HEK293T (cell line): ENCODE measurements around the gene APOA5.

Source experiments
- CTCF ChIA-PET: fragments of 350-600 bp; formaldehyde crosslinking; extraction: SDS; loops from one replicate; lab custom pipeline; 2021; ENCODE audit warnings: antibody characterized with exemption, inconsistent platforms; lab: Yijun Ruan, JAX
- POLR2A ChIA-PET: fragments of 350-600 bp; formaldehyde crosslinking; extraction: SDS; loops from one replicate; lab custom pipeline; 2020; ENCODE audit warnings: antibody characterized with exemption, inconsistent platforms; lab: Yijun Ruan, JAX
- DNase-seq: peaks from one replicate; pipeline ENCODE4 v3.0.0; 2012; ENCODE audit warnings: mixed read lengths; ENCODE audit errors: extremely low spot score
- ARNT ChIP-seq: fragments of 450-650 bp; IDR thresholded peaks from 2 replicates; pipeline ENCODE4 v1.6.1; 2017; ENCODE audit warnings: mild to moderate bottlenecking
- BHLHE40 ChIP-seq: fragments of 450-650 bp; IDR thresholded peaks from 2 replicates; pipeline ENCODE4 v1.6.1; 2016; ENCODE audit warnings: mild to moderate bottlenecking, moderate library complexity, borderline replicate concordance
- CTBP1 ChIP-seq: fragments of 450-650 bp; IDR thresholded peaks from 2 replicates; pipeline ENCODE4 v1.6.1; 2016; ENCODE audit warnings: borderline replicate concordance
- ELF4 ChIP-seq: fragments of 450-650 bp; IDR thresholded peaks from 2 replicates; pipeline ENCODE4 v1.6.1; 2017; ENCODE audit warnings: antibody characterized with exemption
- FOXA1 ChIP-seq: fragments of 450-650 bp; IDR thresholded peaks from 2 replicates; pipeline ENCODE4 v1.6.1; 2016; ENCODE audit warnings: mild to moderate bottlenecking
- FOXK2 ChIP-seq: fragments of 450-650 bp; IDR thresholded peaks from 2 replicates; pipeline ENCODE4 v1.6.1; 2016; ENCODE audit warnings: mild to moderate bottlenecking
- FOXM1 ChIP-seq: fragments of 450-650 bp; IDR thresholded peaks from 2 replicates; pipeline ENCODE4 v1.6.1; 2017; ENCODE audit warnings: mild to moderate bottlenecking, borderline replicate concordance
- HDGF ChIP-seq: fragments of 450-650 bp; IDR thresholded peaks from 2 replicates; pipeline ENCODE4 v1.6.1; 2017; ENCODE audit warnings: antibody characterized with exemption, borderline replicate concordance
- L3MBTL2 ChIP-seq: fragments of 450-650 bp; conservative IDR thresholded peaks from 2 replicates; pipeline ENCODE4 v1.6.1; 2016; ENCODE audit warnings: mild to moderate bottlenecking
- LEF1 ChIP-seq: fragments of 450-650 bp; IDR thresholded peaks from 2 replicates; pipeline ENCODE4 v1.6.1; 2017; ENCODE audit warnings: mild to moderate bottlenecking, borderline replicate concordance
- NFRKB ChIP-seq: fragments of 450-650 bp; IDR thresholded peaks from 2 replicates; pipeline ENCODE4 v1.6.1; 2016; ENCODE audit warnings: mild to moderate bottlenecking, moderate library complexity
- SP1 ChIP-seq: fragments of 450-650 bp; IDR thresholded peaks from 2 replicates; pipeline ENCODE4 v1.6.1; 2017
- SUZ12 ChIP-seq: fragments of 450-650 bp; IDR thresholded peaks from 2 replicates; pipeline ENCODE4 v1.6.1; 2016; ENCODE audit warnings: mild to moderate bottlenecking
- TARDBP ChIP-seq: fragments of 450-650 bp; IDR thresholded peaks from 2 replicates; pipeline ENCODE4 v1.6.1; 2016
- ZNF384 ChIP-seq: fragments of 450-650 bp; IDR thresholded peaks from 2 replicates; pipeline ENCODE4 v1.6.1; 2016
- TF ChIP-seq, protein P1 (sequence below): fragments of 450-650 bp; IDR thresholded peaks from 2 replicates; pipeline ENCODE4 v1.6.1; 2016

The APOA5 gene

DNA sequence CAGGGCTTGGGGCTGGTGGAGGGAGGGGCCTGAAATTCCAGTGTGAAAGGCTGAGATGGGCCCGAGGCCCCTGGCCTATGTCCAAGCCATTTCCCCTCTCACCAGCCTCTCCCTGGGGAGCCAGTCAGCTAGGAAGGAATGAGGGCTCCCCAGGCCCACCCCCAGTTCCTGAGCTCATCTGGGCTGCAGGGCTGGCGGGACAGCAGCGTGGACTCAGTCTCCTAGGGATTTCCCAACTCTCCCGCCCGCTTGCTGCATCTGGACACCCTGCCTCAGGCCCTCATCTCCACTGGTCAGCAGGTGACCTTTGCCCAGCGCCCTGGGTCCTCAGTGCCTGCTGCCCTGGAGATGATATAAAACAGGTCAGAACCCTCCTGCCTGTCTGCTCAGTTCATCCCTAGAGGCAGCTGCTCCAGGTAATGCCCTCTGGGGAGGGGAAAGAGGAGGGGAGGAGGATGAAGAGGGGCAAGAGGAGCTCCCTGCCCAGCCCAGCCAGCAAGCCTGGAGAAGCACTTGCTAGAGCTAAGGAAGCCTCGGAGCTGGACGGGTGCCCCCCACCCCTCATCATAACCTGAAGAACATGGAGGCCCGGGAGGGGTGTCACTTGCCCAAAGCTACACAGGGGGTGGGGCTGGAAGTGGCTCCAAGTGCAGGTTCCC, 38.0 kb upstream of the APOA5 start, which contains the start of gene APOC3:
Gene APOC3 (plus strand): TSS at position 383 of the 659 bp plus-strand sequence. CDS start 676 bp downstream, outside the sequence.
- ChIA-PET CTCF (interaction anchor here (0.6 kb wide), 1 partner anchor 24 kb away, joined by 4 read pairs; no protein-coding TSS in a partner anchor), POLR2A (interaction anchor here (0.7 kb wide), 1 partner anchor 18 kb away, joined by 3 read pairs; no protein-coding TSS in a partner anchor)
- no peak for TF ChIP-seq ELF4
- no peak for TF ChIP-seq NFRKB
- TF ChIP-seq FOXA1 = no peak
- TF ChIP-seq L3MBTL2 = no peak
- TF ChIP-seq FOXK2 = no peak
- no peak for TF ChIP-seq ZNF384
- TF ChIP-seq, protein P1, sequence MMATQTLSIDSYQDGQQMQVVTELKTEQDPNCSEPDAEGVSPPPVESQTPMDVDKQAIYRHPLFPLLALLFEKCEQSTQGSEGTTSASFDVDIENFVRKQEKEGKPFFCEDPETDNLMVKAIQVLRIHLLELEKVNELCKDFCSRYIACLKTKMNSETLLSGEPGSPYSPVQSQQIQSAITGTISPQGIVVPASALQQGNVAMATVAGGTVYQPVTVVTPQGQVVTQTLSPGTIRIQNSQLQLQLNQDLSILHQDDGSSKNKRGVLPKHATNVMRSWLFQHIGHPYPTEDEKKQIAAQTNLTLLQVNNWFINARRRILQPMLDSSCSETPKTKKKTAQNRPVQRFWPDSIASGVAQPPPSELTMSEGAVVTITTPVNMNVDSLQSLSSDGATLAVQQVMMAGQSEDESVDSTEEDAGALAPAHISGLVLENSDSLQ = no peak
- TF ChIP-seq ARNT = no peak
- no peak for TF ChIP-seq CTBP1
- TF ChIP-seq SUZ12 = no peak
- TF ChIP-seq SP1 = no peak
- no peak for TF ChIP-seq FOXM1
- no peak for TF ChIP-seq HDGF
- TF ChIP-seq TARDBP = no peak
- TF ChIP-seq LEF1 = no peak
- no peak for TF ChIP-seq BHLHE40
- DNase-seq = no peak

DNA sequence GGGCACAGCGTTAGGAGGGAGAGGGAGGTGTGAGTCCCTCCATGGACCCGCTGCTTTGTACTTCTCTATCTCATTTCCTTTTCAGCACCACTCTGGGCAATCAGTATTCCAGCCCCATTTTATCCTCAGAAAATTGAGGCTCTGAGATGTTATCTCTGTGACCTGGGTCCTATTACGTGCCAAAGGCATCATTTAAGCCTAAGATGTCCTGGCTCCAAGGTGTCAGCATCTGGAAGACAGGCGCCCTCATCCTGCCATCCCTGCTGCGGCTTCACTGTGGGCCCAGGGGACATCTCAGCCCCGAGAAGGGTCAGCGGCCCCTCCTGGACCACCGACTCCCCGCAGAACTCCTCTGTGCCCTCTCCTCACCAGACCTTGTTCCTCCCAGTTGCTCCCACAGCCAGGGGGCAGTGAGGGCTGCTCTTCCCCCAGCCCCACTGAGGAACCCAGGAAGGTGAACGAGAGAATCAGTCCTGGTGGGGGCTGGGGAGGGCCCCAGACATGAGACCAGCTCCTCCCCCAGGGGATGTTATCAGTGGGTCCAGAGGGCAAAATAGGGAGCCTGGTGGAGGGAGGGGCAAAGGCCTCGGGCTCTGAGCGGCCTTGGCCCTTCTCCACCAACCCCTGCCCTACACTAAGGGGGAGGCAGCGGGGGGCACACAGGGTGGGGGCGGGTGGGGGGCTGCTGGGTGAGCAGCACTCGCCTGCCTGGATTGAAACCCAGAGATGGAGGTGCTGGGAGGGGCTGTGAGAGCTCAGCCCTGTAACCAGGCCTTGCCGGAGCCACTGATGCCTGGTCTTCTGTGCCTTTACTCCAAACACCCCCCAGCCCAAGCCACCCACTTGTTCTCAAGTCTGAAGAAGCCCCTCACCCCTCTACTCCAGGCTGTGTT, 37.2 kb upstream of the APOA5 start:
- no peak for DNase-seq
- ChIA-PET POLR2A (interaction anchor here (0.7 kb wide), 1 partner anchor 18 kb away, joined by 3 read pairs; no protein-coding TSS in a partner anchor), CTCF (no interaction called here)
- no peak for TF ChIP-seq ELF4
- no peak for TF ChIP-seq ARNT
- no peak for TF ChIP-seq TARDBP
- TF ChIP-seq NFRKB = no peak
- no peak for TF ChIP-seq HDGF
- TF ChIP-seq, protein P1 = no peak
- TF ChIP-seq L3MBTL2 = no peak
- no peak for TF ChIP-seq FOXM1
- TF ChIP-seq BHLHE40 = no peak
- TF ChIP-seq ZNF384 = no peak
- no peak for TF ChIP-seq CTBP1
- no peak for TF ChIP-seq SUZ12
- no peak for TF ChIP-seq LEF1
- no peak for TF ChIP-seq FOXK2
- TF ChIP-seq FOXA1 = no peak
- TF ChIP-seq SP1 = no peak

DNA sequence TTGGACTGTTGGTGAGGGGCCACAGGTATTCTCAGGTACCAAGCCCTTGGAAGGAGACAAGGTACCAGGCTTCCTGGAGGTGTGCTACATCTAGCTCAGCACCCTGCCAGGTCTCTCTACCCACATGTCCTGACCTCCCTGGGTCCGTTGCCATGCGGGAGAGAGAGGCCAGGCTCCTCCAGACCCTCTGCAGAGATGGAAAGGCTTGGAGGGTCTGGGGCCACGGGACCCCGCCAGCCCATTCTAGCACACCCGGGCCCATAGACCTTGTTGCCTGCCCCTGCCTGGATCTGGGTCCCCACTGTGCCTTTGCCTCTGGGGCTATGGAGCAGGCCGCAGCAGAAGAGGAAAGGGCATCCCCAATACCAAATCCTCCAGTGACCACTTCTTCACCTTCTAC, 35.8 kb upstream of the APOA5 start:
- CTCF ChIA-PET = no interaction called here

DNA sequence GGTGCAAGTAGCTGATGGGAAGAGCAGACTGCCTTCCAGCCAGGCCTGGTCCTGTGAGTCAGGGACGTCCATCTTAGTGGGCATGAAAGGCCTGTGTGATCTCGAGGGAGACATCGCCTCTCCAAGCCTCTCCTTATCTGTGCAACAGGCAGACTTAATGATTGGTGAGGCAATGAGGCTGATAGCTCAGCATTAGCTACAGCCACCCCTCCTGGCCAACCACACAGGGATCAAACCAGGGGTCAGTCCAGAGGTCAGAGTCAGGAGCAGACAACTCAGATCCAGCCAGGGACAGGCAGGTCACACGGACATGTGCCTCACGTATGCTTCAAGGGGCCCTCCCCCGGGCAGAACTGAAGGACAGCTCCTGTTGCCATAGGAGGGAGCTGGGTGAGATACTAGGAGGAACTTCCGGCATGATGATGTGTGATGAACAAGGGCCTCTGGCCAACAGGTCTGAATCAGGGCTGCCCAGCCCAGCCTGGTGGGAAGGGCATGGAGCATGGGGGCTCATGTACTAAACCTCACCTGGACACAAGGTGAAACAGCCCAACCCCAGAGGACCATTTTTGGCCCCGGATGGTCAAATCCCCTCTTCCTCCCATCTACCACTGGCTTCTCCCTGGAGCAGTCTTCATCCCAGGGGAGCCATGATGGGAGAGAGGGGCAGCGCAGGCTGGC, 35.2 kb upstream of the APOA5 start:
- no peak for DNase-seq
- POLR2A ChIA-PET = no interaction called here
- TF ChIP-seq SP1 = no peak
- no peak for TF ChIP-seq FOXK2
- TF ChIP-seq CTBP1 = no peak
- no peak for TF ChIP-seq L3MBTL2
- TF ChIP-seq, protein P1 = no peak
- no peak for TF ChIP-seq HDGF
- no peak for TF ChIP-seq FOXA1
- TF ChIP-seq TARDBP = no peak
- no peak for TF ChIP-seq ZNF384
- no peak for TF ChIP-seq FOXM1
- TF ChIP-seq LEF1 = no peak
- TF ChIP-seq ARNT = no peak
- TF ChIP-seq SUZ12 = no peak
- no peak for TF ChIP-seq ELF4
- CTCF ChIA-PET = no interaction called here

More for the DNA sequence above, 35.8 kb upstream of the APOA5 start:
- TF ChIP-seq CTBP1 (no peak), HDGF (no peak), L3MBTL2 (no peak), NFRKB (no peak), SP1 (no peak), ELF4 (no peak), ARNT (no peak), TARDBP (no peak), BHLHE40 (no peak)
- TF ChIP-seq, protein P1 = no peak
- no peak for DNase-seq
- POLR2A ChIA-PET = no interaction called here
